H1 (cell line): ENCODE measurements around the gene EPHA8. TPM values are rescaled to one million over a fixed set of nuclear protein-coding genes. Genes with fewer than 3 reads are reported as not detected.

ENCODE experiments used
- CTCF ChIA-PET: fragments of 300-600 bp; sonication (Branson Sonifier 250); formaldehyde crosslinking; loops from one replicate; lab custom pipeline; 2021; ENCODE audit not compliant: partially characterized antibody; lab: Charles Lee
- POLR2A ChIA-PET: fragments of 300-600 bp; sonication (Branson Sonifier 250); formaldehyde crosslinking; loops from one replicate; lab custom pipeline; 2021; ENCODE audit warnings: inconsistent platforms; ENCODE audit not compliant: partially characterized antibody; lab: Charles Lee
- DNase-seq, 2 experiments: peaks; one replicate each; pipeline versions ENCODE4 v3.0.0 to v3.0.0-alpha.2; 2010 to 2022; ENCODE audit warnings: low spot score in 2 of 2, low read depth in 1 of 2, mixed read lengths in 1 of 2
- FAIRE-seq: peaks from 2 replicates; lab custom pipeline; 2011; peaks lifted over from hg19 to GRCh38; lab: Jason Lieb, UNC
- H2AFZ ChIP-seq: 2 replicates; pipeline ENCODE4 v1.8.1; 2012; ENCODE audit warnings: low read length, inconsistent platforms
- H2AK5ac ChIP-seq: 2 replicates; pipeline ENCODE4 v1.6.1; 2013; ENCODE audit warnings: low read depth, low read length
- H2BK120ac ChIP-seq: replicated peaks from 2 replicates; pipeline ENCODE3; 2013; ENCODE audit warnings: low read depth, low read length, inconsistent platforms
- H2BK12ac ChIP-seq: 2 replicates; pipeline ENCODE4 v1.6.1; 2013; ENCODE audit warnings: low read depth, low read length
- H2BK15ac ChIP-seq: 2 replicates; pipeline ENCODE4 v1.6.1; 2013; ENCODE audit warnings: low read length
- H2BK20ac ChIP-seq: 2 replicates; pipeline ENCODE4 v1.6.1; 2013; ENCODE audit warnings: low read length
- H2BK5ac ChIP-seq: 2 replicates; pipeline ENCODE4 v1.6.1; 2013; ENCODE audit warnings: low read depth, low read length
- H3K14ac ChIP-seq: 2 replicates; pipeline ENCODE4 v1.6.1; 2013; ENCODE audit warnings: inconsistent platforms; ENCODE audit not compliant: insufficient read length
- H3K18ac ChIP-seq: 2 replicates; pipeline ENCODE4 v1.6.1; 2013; ENCODE audit warnings: low read length; ENCODE audit errors: extremely low read depth
- H3K23ac ChIP-seq: 2 replicates; pipeline ENCODE4 v1.6.1; 2013; ENCODE audit warnings: inconsistent platforms; ENCODE audit not compliant: insufficient read length
- H3K23me2 ChIP-seq: 2 replicates; pipeline ENCODE4 v1.6.1; 2013; ENCODE audit warnings: low read depth, low read length
- H3K27ac ChIP-seq: 2 replicates; pipeline ENCODE4 v1.6.1; 2011; ENCODE audit warnings: low read depth, low read length, inconsistent platforms
- H3K27me3 ChIP-seq, 4 experiments: replicated peaks in 1 of 4; 1 replicate in 1 of 4; 2 replicates in 3 of 4; pipeline versions ENCODE4 v1.6.1 to v1.8.1; 2011 to 2013; ENCODE audit warnings: low read length in 3 of 4, mild to moderate bottlenecking in 3 of 4, inconsistent platforms in 2 of 4, mixed read lengths in 2 of 4, moderate library complexity in 1 of 4; ENCODE audit not compliant: control insufficient read depth in 3 of 4, insufficient read depth in 3 of 4; ENCODE audit errors: extremely low read depth in 1 of 4
- H3K36me3 ChIP-seq, 4 experiments: 2 replicates each; pipeline versions ENCODE4 v1.6.1 to v1.8.1; 2011 to 2013; ENCODE audit warnings: mild to moderate bottlenecking in 4 of 4, low read length in 3 of 4, moderate library complexity in 2 of 4, control low read depth in 1 of 4, inconsistent platforms in 1 of 4; ENCODE audit not compliant: insufficient read depth in 4 of 4, control insufficient read depth in 2 of 4
- H3K4ac ChIP-seq: replicated peaks from 2 replicates; pipeline ENCODE3; 2013; ENCODE audit warnings: low read length, low read depth, mixed read lengths, inconsistent platforms; ENCODE audit not compliant: insufficient read length
- H3K4me1 ChIP-seq, 4 experiments: replicated peaks in 1 of 4; 1 replicate in 1 of 4; 2 replicates in 3 of 4; pipeline versions ENCODE4 v1.6.1 to v1.8.1; 2011 to 2013; ENCODE audit warnings: low read length in 3 of 4, inconsistent platforms in 2 of 4, mixed read lengths in 1 of 4; ENCODE audit not compliant: insufficient read depth in 4 of 4, control insufficient read depth in 3 of 4
- H3K4me2 ChIP-seq, 2 experiments: 2 replicates each; pipeline versions ENCODE4 v1.6.1 to v1.8.1; 2011 to 2013; ENCODE audit warnings: low read depth in 2 of 2, low read length in 2 of 2, control low read depth in 1 of 2, inconsistent platforms in 1 of 2, mild to moderate bottlenecking in 1 of 2; ENCODE audit not compliant: insufficient read depth in 1 of 2
- H3K4me3 ChIP-seq, 4 experiments: fragments of 200-600, 300-600 bp in 1 of 4; sonication (generic), shearing (Covaris generic), sonication (Bioruptor Twin) in 1 of 4; 2 replicates each; pipeline versions ENCODE4 v1.5.1 to v1.8.1; 2011 to 2016; ENCODE audit warnings: low read length in 4 of 4, low read depth in 3 of 4, control low read depth in 2 of 4, inconsistent platforms in 2 of 4, mild to moderate bottlenecking in 2 of 4, mixed read lengths in 1 of 4, moderate library complexity in 1 of 4; ENCODE audit not compliant: insufficient read depth in 2 of 4; ENCODE audit errors: extremely low read depth in 1 of 4
- H3K56ac ChIP-seq: replicated peaks from 2 replicates; pipeline ENCODE3; 2013; ENCODE audit warnings: low read depth, mild to moderate bottlenecking, mixed read lengths, low read length, inconsistent platforms; ENCODE audit not compliant: insufficient read length
- H3K79me1 ChIP-seq: 2 replicates; pipeline ENCODE4 v1.6.1; 2013; ENCODE audit warnings: low read depth, low read length, control low read depth
- H3K79me2 ChIP-seq, 2 experiments: 2 replicates each; pipeline versions ENCODE4 v1.6.1 to v1.8.1; 2012 to 2013; ENCODE audit warnings: low read length in 2 of 2, mild to moderate bottlenecking in 2 of 2, inconsistent platforms in 1 of 2; ENCODE audit not compliant: insufficient read depth in 2 of 2, control insufficient read depth in 1 of 2
- H3K9ac ChIP-seq, 4 experiments: replicated peaks in 1 of 4; 1 replicate in 1 of 4; 2 replicates in 3 of 4; pipeline versions ENCODE4 v1.6.1 to v1.8.1; 2011 to 2013; ENCODE audit warnings: low read depth in 3 of 4, low read length in 3 of 4, control low read depth in 2 of 4, mild to moderate bottlenecking in 2 of 4, moderate library complexity in 2 of 4, inconsistent platforms in 1 of 4; ENCODE audit errors: extremely low read depth in 1 of 4
- H3K9me3 ChIP-seq, 2 experiments: 2 replicates each; pipeline versions ENCODE4 v1.6.1 to v1.8.1; 2012 to 2013; ENCODE audit warnings: mild to moderate bottlenecking in 2 of 2, moderate library complexity in 2 of 2, control low read depth in 1 of 2, inconsistent platforms in 1 of 2, low read depth in 1 of 2, low read length in 1 of 2, mixed read lengths in 1 of 2; ENCODE audit not compliant: insufficient read depth in 2 of 2
- H4K20me1 ChIP-seq, 2 experiments: replicated peaks in 1 of 2; 2 replicates each; pipeline versions ENCODE3 to v1.8.1; 2011 to 2013; ENCODE audit warnings: inconsistent platforms in 2 of 2, low read length in 2 of 2, mild to moderate bottlenecking in 1 of 2; ENCODE audit not compliant: insufficient read depth in 2 of 2, control insufficient read depth in 1 of 2
- H4K5ac ChIP-seq: 2 replicates; pipeline ENCODE4 v1.6.1; 2013; ENCODE audit warnings: low read length, low read depth, mixed read lengths, inconsistent platforms; ENCODE audit not compliant: insufficient read length
- H4K8ac ChIP-seq: 2 replicates; pipeline ENCODE4 v1.8.0; 2013; ENCODE audit warnings: mild to moderate bottlenecking, moderate library complexity, low read length, inconsistent platforms; ENCODE audit not compliant: insufficient read depth; ENCODE audit errors: extremely low read depth
- H4K91ac ChIP-seq: replicated peaks from 2 replicates; pipeline ENCODE3; 2013; ENCODE audit warnings: low read length, mixed read lengths, inconsistent platforms; ENCODE audit not compliant: insufficient read length
- ATF3 ChIP-seq: IDR thresholded peaks from 2 replicates; pipeline ENCODE4 v1.6.1; 2011; ENCODE audit warnings: low read depth, mild to moderate bottlenecking, low read length; ENCODE audit not compliant: insufficient read depth
- CEBPB ChIP-seq: IDR thresholded peaks from 2 replicates; pipeline ENCODE4 v1.6.1; 2012; ENCODE audit warnings: low read depth, low read length
- EZH2 ChIP-seq: fragments of 200-600 bp; sonication (generic); IDR thresholded peaks from 2 replicates; pipeline ENCODE4 v1.7.1; 2012; ENCODE audit warnings: low read depth, mild to moderate bottlenecking, moderate library complexity, low read length, inconsistent platforms; ENCODE audit not compliant: severe bottlenecking
- KDM4A ChIP-seq: IDR thresholded peaks from one replicate; pipeline ENCODE4 v1.7.1; 2012; ENCODE audit warnings: low read depth, mild to moderate bottlenecking, moderate library complexity, low read length, inconsistent platforms; ENCODE audit not compliant: severe bottlenecking
- RFX5 ChIP-seq: IDR thresholded peaks from 2 replicates; pipeline ENCODE4 v1.6.1; 2011; ENCODE audit warnings: low read depth, low read length, improper control_type of control experiment, borderline replicate concordance
- TAF1 ChIP-seq: IDR thresholded peaks from 2 replicates; pipeline ENCODE4 v1.6.1; 2011; ENCODE audit warnings: mild to moderate bottlenecking, low read depth, low read length
- TAF7 ChIP-seq: optimal IDR thresholded peaks from 2 replicates; pipeline ENCODE3; 2011; ENCODE audit warnings: low read depth, mild to moderate bottlenecking, inconsistent platforms, low read length, moderate library complexity, borderline replicate concordance
- TBP ChIP-seq: IDR thresholded peaks from 2 replicates; pipeline ENCODE4 v1.6.1; 2011; ENCODE audit warnings: low read depth, low read length, improper control_type of control experiment
- ZNF274 ChIP-seq: IDR thresholded peaks from 2 replicates; pipeline ENCODE4 v1.7.0; 2012; ENCODE audit warnings: low read length, borderline replicate concordance; ENCODE audit errors: extremely low read depth
- WGBS, 2 experiments: shearing (Covaris generic) in 1 of 2; methylation state at CpG; one replicate each; pipeline versions ENCODE4 v1.1.6 to v1.1.7; 2013 to 2015; ENCODE audit warnings: low lambda C conversion rate in 2 of 2, mixed read lengths in 2 of 2, inconsistent platforms in 1 of 2, low coverage in 1 of 2, missing lambda C conversion rate in 1 of 2; ENCODE audit not compliant: insufficient replicate concordance in 2 of 2, insufficient coverage in 1 of 2, insufficient read length in 1 of 2; ENCODE audit errors: extremely low coverage in 1 of 2, missing lambda C conversion rate in 1 of 2; 5-methylcytosine and 5-hydroxymethylcytosine counted together
- polyA plus RNA-seq, 7 experiments: library from polyadenylated mRNA; depleted of rRNA in 3 of 7; stranded (reverse) in 5 of 7; unstranded in 2 of 7; fragments of >200 nt in 5 of 7; fragments of 200-250 nt in 2 of 7; gene quantifications; 1 replicate in 5 of 7; 2 replicates in 1 of 7; 4 replicates in 1 of 7; pipeline versions ENCODE4 v1.2.1 to v1.2.3, GENCODE V29; 2011 to 2013; ENCODE audit warnings: missing spikeins in 2 of 7, mixed read lengths in 2 of 7
- total RNA-seq: library from RNA; stranded (reverse); fragmentation: NEBNext Ultra II Directional; extraction: Animal tissue kit (Norgen Biotek cat#: 25700); gene quantifications from 2 replicates; pipeline ENCODE4 v1.2.1, GENCODE V29; 2021

The EPHA8 gene
- total and polyA plus RNA-seq, 2 of the 8 experiments (the other 6 are each of a cell fraction or from before 2014, with no cell fraction given), result 4.0 to 8.4 TPM

- Histone ChIP-seq H3K79me1 (no peaks in the 10 kb centered on the region), H3K36me3 (peaks cover 14 to 40% (median 31%) of the 10 kb centered on the region in 4 experiments; a peak in 7 of 8 replicates), H3K18ac (no peak overlapping the region), H3K9ac (no peak overlapping the region), H2BK120ac (no peak overlapping the region), H2BK20ac (no peak overlapping the region), H3K4me1 (no peaks in the 10 kb centered on the region), H3K4me2 (no peak overlapping the region), H2BK15ac (no peak overlapping the region), H3K4ac (no peak overlapping the region), H3K14ac (no peak overlapping the region), H2BK12ac (no peak overlapping the region), H4K5ac (no peak overlapping the region), H3K23ac (no peak overlapping the region), H4K20me1 (peaks cover 0 to 2% of the 10 kb centered on the region in 2 experiments), H3K23me2 (0 out of 2 replicates have a peak, but pooled peaks cover 2% of the 10 kb centered on the region), H3K4me3 (no peak overlapping the region), H2AK5ac (no peak overlapping the region), H3K9me3 (no peaks in the 10 kb centered on the region), H3K56ac (no peak overlapping the region), H3K27me3 (no peaks in the 10 kb centered on the region), H4K8ac (no peak overlapping the region), H2BK5ac (no peak overlapping the region; the same call in 1 of the 2 replicates), H2AFZ (no peak overlapping the region), H4K91ac (no peak overlapping the region), H3K27ac (no peak overlapping the region), H3K79me2 (no peaks in the 10 kb centered on the region)
- ChIA-PET POLR2A (no interaction called here), CTCF (interaction anchor here (0.6 to 3.1 kb wide), 6 partner anchors 9 to 377 kb away, joined by 3 to 15 read pairs (median 4); no protein-coding TSS in a partner anchor)
- TF ChIP-seq TAF7, result no peak
- TF ChIP-seq KDM4A, result no peak
- no peak for TF ChIP-seq CEBPB
- TF ChIP-seq ZNF274, result no peak
- TF ChIP-seq TBP, result no peak
- no peak for TF ChIP-seq RFX5
- TF ChIP-seq EZH2, result no peak
- no peak for TF ChIP-seq ATF3
- TF ChIP-seq TAF1, result no peak
- WGBS, 2 experiments, result 96% methylated on average over 4 of the region's 4 CpGs; no CpG with 5 or more reads in 1 of the 2 experiments
- FAIRE-seq (no peak), DNase-seq (no peak)
These were observed 41.6 kb upstream of the EPHA8 start for GRCh38 chr1:22521692-22522091.
